GM13976 (cell line): Measurements from ENCODE around the gene LRRC4C.

ENCODE experiments used
- DNase-seq: peaks from one replicate; pipeline ENCODE4 v3.0.0; 2012; ENCODE audit warnings: low spot score
- CTCF ChIP-seq: IDR thresholded peaks from 2 replicates; pipeline ENCODE4 v1.5.1; 2012; ENCODE audit warnings: borderline replicate concordance, mild to moderate bottlenecking; ENCODE audit not compliant: insufficient read depth; ENCODE audit errors: extremely low read depth, missing control alignments, control extremely low read depth
- in situ Hi-C: fragments of 300-500 bp; cut with MboI; formaldehyde crosslinking; loops from one replicate; pipeline ENCODE4 v1.12.0; 2022; ENCODE audit warnings: low sequenced_read_pairs, mixed read lengths, inconsistent platforms; ENCODE audit not compliant: unreplicated experiment

The LRRC4C gene

GRCh38 chr11:41003339-41004282 is 455.8 kb downstream of the LRRC4C start:
- DNase-seq, result no peak
- in situ Hi-C loops, result no loop called here
- TF ChIP-seq CTCF, result no peak

- no peak for DNase-seq
- TF ChIP-seq CTCF, result no peak
- in situ Hi-C loops, result no loop called here
Measured at GRCh38 chr11:40998920-40999319, 460.5 kb downstream of the LRRC4C start.

- TF ChIP-seq CTCF, result no peak
- in situ Hi-C loops, result no loop called here
- DNase-seq, result no peak
Measured at GRCh38 chr11:40987776-40988435, 471.5 kb downstream of the LRRC4C start.

GRCh38 chr11:40986320-40986719 is 473.1 kb downstream of the LRRC4C start:
- in situ Hi-C loops, result no loop called here
- no peak for TF ChIP-seq CTCF
- DNase-seq, result no peak

- DNase-seq, result no peak
- in situ Hi-C loops, result no loop called here
- TF ChIP-seq CTCF, result no peak
Measured at GRCh38 chr11:40975076-40975475, 484.4 kb downstream of the LRRC4C start.

- in situ Hi-C loops, result no loop called here
- no peak for DNase-seq
- no peak for TF ChIP-seq CTCF
Measured at GRCh38 chr11:40974186-40974795, 485.2 kb downstream of the LRRC4C start.
